H1 (cell line): Measurements from ENCODE around the gene KCNH1. TPM values are rescaled to one million over a fixed set of nuclear protein-coding genes. Genes with fewer than 3 reads are reported as not detected.

Experiments used
- CTCF ChIA-PET: fragments of 300-600 bp; sonication (Branson Sonifier 250); formaldehyde crosslinking; loops from one replicate; lab custom pipeline; 2021; ENCODE audit not compliant: partially characterized antibody; lab: Charles Lee
- POLR2A ChIA-PET: fragments of 300-600 bp; sonication (Branson Sonifier 250); formaldehyde crosslinking; loops from one replicate; lab custom pipeline; 2021; ENCODE audit warnings: inconsistent platforms; ENCODE audit not compliant: partially characterized antibody; lab: Charles Lee
- DNase-seq, 2 experiments: peaks; one replicate each; pipeline versions ENCODE4 v3.0.0 to v3.0.0-alpha.2; 2010 to 2022; ENCODE audit warnings: low spot score in 2 of 2, low read depth in 1 of 2, mixed read lengths in 1 of 2
- FAIRE-seq: peaks from 2 replicates; lab custom pipeline; 2011; peaks lifted over from hg19 to GRCh38; lab: Jason Lieb, UNC
- H2AFZ ChIP-seq: 2 replicates; pipeline ENCODE4 v1.8.1; 2012; ENCODE audit warnings: low read length, inconsistent platforms
- H2AK5ac ChIP-seq: 2 replicates; pipeline ENCODE4 v1.6.1; 2013; ENCODE audit warnings: low read depth, low read length
- H2BK120ac ChIP-seq: replicated peaks from 2 replicates; pipeline ENCODE3; 2013; ENCODE audit warnings: low read depth, low read length, inconsistent platforms
- H2BK12ac ChIP-seq: 2 replicates; pipeline ENCODE4 v1.6.1; 2013; ENCODE audit warnings: low read depth, low read length
- H2BK15ac ChIP-seq: 2 replicates; pipeline ENCODE4 v1.6.1; 2013; ENCODE audit warnings: low read length
- H2BK20ac ChIP-seq: 2 replicates; pipeline ENCODE4 v1.6.1; 2013; ENCODE audit warnings: low read length
- H2BK5ac ChIP-seq: 2 replicates; pipeline ENCODE4 v1.6.1; 2013; ENCODE audit warnings: low read depth, low read length
- H3K14ac ChIP-seq: 2 replicates; pipeline ENCODE4 v1.6.1; 2013; ENCODE audit warnings: inconsistent platforms; ENCODE audit not compliant: insufficient read length
- H3K18ac ChIP-seq: 2 replicates; pipeline ENCODE4 v1.6.1; 2013; ENCODE audit warnings: low read length; ENCODE audit errors: extremely low read depth
- H3K23ac ChIP-seq: 2 replicates; pipeline ENCODE4 v1.6.1; 2013; ENCODE audit warnings: inconsistent platforms; ENCODE audit not compliant: insufficient read length
- H3K23me2 ChIP-seq: 2 replicates; pipeline ENCODE4 v1.6.1; 2013; ENCODE audit warnings: low read depth, low read length
- H3K27ac ChIP-seq: 2 replicates; pipeline ENCODE4 v1.6.1; 2011; ENCODE audit warnings: low read depth, low read length, inconsistent platforms
- H3K27me3 ChIP-seq, 4 experiments: replicated peaks in 1 of 4; 1 replicate in 1 of 4; 2 replicates in 3 of 4; pipeline versions ENCODE4 v1.6.1 to v1.8.1; 2011 to 2013; ENCODE audit warnings: low read length in 3 of 4, mild to moderate bottlenecking in 3 of 4, inconsistent platforms in 2 of 4, mixed read lengths in 2 of 4, moderate library complexity in 1 of 4; ENCODE audit not compliant: control insufficient read depth in 3 of 4, insufficient read depth in 3 of 4; ENCODE audit errors: extremely low read depth in 1 of 4
- H3K36me3 ChIP-seq, 4 experiments: 2 replicates each; pipeline versions ENCODE4 v1.6.1 to v1.8.1; 2011 to 2013; ENCODE audit warnings: mild to moderate bottlenecking in 4 of 4, low read length in 3 of 4, moderate library complexity in 2 of 4, control low read depth in 1 of 4, inconsistent platforms in 1 of 4; ENCODE audit not compliant: insufficient read depth in 4 of 4, control insufficient read depth in 2 of 4
- H3K4ac ChIP-seq: replicated peaks from 2 replicates; pipeline ENCODE3; 2013; ENCODE audit warnings: low read length, low read depth, mixed read lengths, inconsistent platforms; ENCODE audit not compliant: insufficient read length
- H3K4me1 ChIP-seq, 4 experiments: replicated peaks in 1 of 4; 1 replicate in 1 of 4; 2 replicates in 3 of 4; pipeline versions ENCODE4 v1.6.1 to v1.8.1; 2011 to 2013; ENCODE audit warnings: low read length in 3 of 4, inconsistent platforms in 2 of 4, mixed read lengths in 1 of 4; ENCODE audit not compliant: insufficient read depth in 4 of 4, control insufficient read depth in 3 of 4
- H3K4me2 ChIP-seq, 2 experiments: 2 replicates each; pipeline versions ENCODE4 v1.6.1 to v1.8.1; 2011 to 2013; ENCODE audit warnings: low read depth in 2 of 2, low read length in 2 of 2, control low read depth in 1 of 2, inconsistent platforms in 1 of 2, mild to moderate bottlenecking in 1 of 2; ENCODE audit not compliant: insufficient read depth in 1 of 2
- H3K4me3 ChIP-seq, 4 experiments: fragments of 200-600, 300-600 bp in 1 of 4; sonication (generic), shearing (Covaris generic), sonication (Bioruptor Twin) in 1 of 4; 2 replicates each; pipeline versions ENCODE4 v1.5.1 to v1.8.1; 2011 to 2016; ENCODE audit warnings: low read length in 4 of 4, low read depth in 3 of 4, control low read depth in 2 of 4, inconsistent platforms in 2 of 4, mild to moderate bottlenecking in 2 of 4, mixed read lengths in 1 of 4, moderate library complexity in 1 of 4; ENCODE audit not compliant: insufficient read depth in 2 of 4; ENCODE audit errors: extremely low read depth in 1 of 4
- H3K56ac ChIP-seq: replicated peaks from 2 replicates; pipeline ENCODE3; 2013; ENCODE audit warnings: low read depth, mild to moderate bottlenecking, mixed read lengths, low read length, inconsistent platforms; ENCODE audit not compliant: insufficient read length
- H3K79me1 ChIP-seq: 2 replicates; pipeline ENCODE4 v1.6.1; 2013; ENCODE audit warnings: low read depth, low read length, control low read depth
- H3K79me2 ChIP-seq, 2 experiments: 2 replicates each; pipeline versions ENCODE4 v1.6.1 to v1.8.1; 2012 to 2013; ENCODE audit warnings: low read length in 2 of 2, mild to moderate bottlenecking in 2 of 2, inconsistent platforms in 1 of 2; ENCODE audit not compliant: insufficient read depth in 2 of 2, control insufficient read depth in 1 of 2
- H3K9ac ChIP-seq, 4 experiments: replicated peaks in 1 of 4; 1 replicate in 1 of 4; 2 replicates in 3 of 4; pipeline versions ENCODE4 v1.6.1 to v1.8.1; 2011 to 2013; ENCODE audit warnings: low read depth in 3 of 4, low read length in 3 of 4, control low read depth in 2 of 4, mild to moderate bottlenecking in 2 of 4, moderate library complexity in 2 of 4, inconsistent platforms in 1 of 4; ENCODE audit errors: extremely low read depth in 1 of 4
- H3K9me3 ChIP-seq, 2 experiments: 2 replicates each; pipeline versions ENCODE4 v1.6.1 to v1.8.1; 2012 to 2013; ENCODE audit warnings: mild to moderate bottlenecking in 2 of 2, moderate library complexity in 2 of 2, control low read depth in 1 of 2, inconsistent platforms in 1 of 2, low read depth in 1 of 2, low read length in 1 of 2, mixed read lengths in 1 of 2; ENCODE audit not compliant: insufficient read depth in 2 of 2
- H4K20me1 ChIP-seq, 2 experiments: replicated peaks in 1 of 2; 2 replicates each; pipeline versions ENCODE3 to v1.8.1; 2011 to 2013; ENCODE audit warnings: inconsistent platforms in 2 of 2, low read length in 2 of 2, mild to moderate bottlenecking in 1 of 2; ENCODE audit not compliant: insufficient read depth in 2 of 2, control insufficient read depth in 1 of 2
- H4K5ac ChIP-seq: 2 replicates; pipeline ENCODE4 v1.6.1; 2013; ENCODE audit warnings: low read length, low read depth, mixed read lengths, inconsistent platforms; ENCODE audit not compliant: insufficient read length
- H4K8ac ChIP-seq: 2 replicates; pipeline ENCODE4 v1.8.0; 2013; ENCODE audit warnings: mild to moderate bottlenecking, moderate library complexity, low read length, inconsistent platforms; ENCODE audit not compliant: insufficient read depth; ENCODE audit errors: extremely low read depth
- H4K91ac ChIP-seq: replicated peaks from 2 replicates; pipeline ENCODE3; 2013; ENCODE audit warnings: low read length, mixed read lengths, inconsistent platforms; ENCODE audit not compliant: insufficient read length
- ATF3 ChIP-seq: IDR thresholded peaks from 2 replicates; pipeline ENCODE4 v1.6.1; 2011; ENCODE audit warnings: low read depth, mild to moderate bottlenecking, low read length; ENCODE audit not compliant: insufficient read depth
- CREB1 ChIP-seq: IDR thresholded peaks from 2 replicates; pipeline ENCODE4 v1.6.1; 2012; ENCODE audit warnings: inconsistent platforms
- GABPA ChIP-seq: IDR thresholded peaks from 2 replicates; pipeline ENCODE4 v1.6.1; 2011; ENCODE audit warnings: mild to moderate bottlenecking, low read length, moderate library complexity, borderline replicate concordance; ENCODE audit not compliant: insufficient read depth
- GTF2F1 ChIP-seq: IDR thresholded peaks from 2 replicates; pipeline ENCODE4 v1.6.1; 2012; ENCODE audit warnings: low read depth, low read length, improper control_type of control experiment, borderline replicate concordance
- KDM1A ChIP-seq: fragments of 200-600, 300-600 bp; sonication (generic); IDR thresholded peaks from 2 replicates; pipeline ENCODE4 v1.7.1; 2016; ENCODE audit warnings: mild to moderate bottlenecking, low read length, borderline replicate concordance
- RNF2 ChIP-seq: fragments of 200-900, 300-1000 bp; sonication (generic); IDR thresholded peaks from 2 replicates; pipeline ENCODE4 v1.7.1; 2016; ENCODE audit warnings: borderline replicate concordance, low read depth, mild to moderate bottlenecking, antibody characterized with exemption, low read length; ENCODE audit not compliant: poor library complexity, severe bottlenecking; ENCODE audit errors: missing control alignments
- SIN3A ChIP-seq, 2 experiments: IDR thresholded peaks in 1 of 2; conservative IDR thresholded peaks in 1 of 2; 2 replicates each; pipeline ENCODE4 v1.6.1; 2011 to 2012; ENCODE audit warnings: low read length in 2 of 2, improper control_type of control experiment in 1 of 2, low read depth in 1 of 2, mild to moderate bottlenecking in 1 of 2
- SUZ12 ChIP-seq: fragments of 200-600 bp; sonication (generic); IDR thresholded peaks from 2 replicates; pipeline ENCODE4 v1.6.1; 2012; ENCODE audit warnings: mild to moderate bottlenecking, inconsistent platforms, low read length, moderate library complexity, mixed read lengths
- TEAD4 ChIP-seq: IDR thresholded peaks from 2 replicates; pipeline ENCODE4 v1.6.1; 2012; ENCODE audit warnings: low read depth, low read length, inconsistent platforms, mixed read lengths
- WGBS, 2 experiments: shearing (Covaris generic) in 1 of 2; methylation state at CpG; one replicate each; pipeline versions ENCODE4 v1.1.6 to v1.1.7; 2013 to 2015; ENCODE audit warnings: low lambda C conversion rate in 2 of 2, mixed read lengths in 2 of 2, inconsistent platforms in 1 of 2, low coverage in 1 of 2, missing lambda C conversion rate in 1 of 2; ENCODE audit not compliant: insufficient replicate concordance in 2 of 2, insufficient coverage in 1 of 2, insufficient read length in 1 of 2; ENCODE audit errors: extremely low coverage in 1 of 2, missing lambda C conversion rate in 1 of 2; 5-methylcytosine and 5-hydroxymethylcytosine counted together
- polyA plus RNA-seq, 7 experiments: library from polyadenylated mRNA; depleted of rRNA in 3 of 7; stranded (reverse) in 5 of 7; unstranded in 2 of 7; fragments of >200 nt in 5 of 7; fragments of 200-250 nt in 2 of 7; gene quantifications; 1 replicate in 5 of 7; 2 replicates in 1 of 7; 4 replicates in 1 of 7; pipeline versions ENCODE4 v1.2.1 to v1.2.3, GENCODE V29; 2011 to 2013; ENCODE audit warnings: missing spikeins in 2 of 7, mixed read lengths in 2 of 7
- total RNA-seq: library from RNA; stranded (reverse); fragmentation: NEBNext Ultra II Directional; extraction: Animal tissue kit (Norgen Biotek cat#: 25700); gene quantifications from 2 replicates; pipeline ENCODE4 v1.2.1, GENCODE V29; 2021
- TF ChIP-seq, protein P1 (sequence below): IDR thresholded peaks from 2 replicates; pipeline ENCODE4 v1.6.1; 2011; ENCODE audit warnings: low read length, improper control_type of control experiment

KCNH1 gene
- total and polyA plus RNA-seq, 2 of the 8 experiments (the other 6 are each of a cell fraction or from before 2014, with no cell fraction given) = 0.27 to 0.34 TPM

DNA sequence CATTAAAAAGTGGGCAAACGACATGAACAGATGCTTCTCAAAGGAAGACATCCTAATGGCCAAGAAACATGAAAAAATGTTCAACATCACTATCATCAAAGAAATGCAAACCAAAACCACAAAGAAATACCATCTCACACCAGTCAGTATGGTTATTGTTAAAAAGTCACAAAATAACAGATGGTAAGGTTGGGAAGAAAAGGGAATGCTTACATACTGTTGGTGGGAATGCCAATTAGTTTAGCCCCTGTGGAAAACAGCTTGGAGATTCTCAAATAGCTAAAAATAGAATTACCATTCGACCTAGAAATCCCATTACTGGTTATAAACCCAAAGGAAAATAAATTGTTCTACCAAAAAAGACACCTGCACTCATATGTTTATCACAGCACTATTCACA lies 369.4 kb downstream of the KCNH1 start:
- Histone ChIP-seq H2BK15ac (no peak overlapping the region), H3K79me1 (no peaks in the 10 kb centered on the region)
- 73% methylated on average over 2 of the region's 2 CpGs; no CpG with 5 or more reads in 1 of the 2 experiments for WGBS, 2 experiments

More for the DNA sequence above, 369.4 kb downstream of the KCNH1 start:
- Histone ChIP-seq H2BK120ac (no peak overlapping the region), H4K5ac (no peak overlapping the region), H2AK5ac (no peak overlapping the region), H3K23me2 (no peaks in the 10 kb centered on the region), H2BK5ac (no peak overlapping the region), H3K14ac (no peak overlapping the region), H3K36me3 (no peaks in the 10 kb centered on the region), H3K4me3 (no peak overlapping the region), H3K4me2 (no peak overlapping the region), H3K9ac (no peak overlapping the region), H3K79me2 (no peaks in the 10 kb centered on the region), H4K8ac (no peak overlapping the region), H3K27me3 (no peaks in the 10 kb centered on the region), H4K91ac (no peak overlapping the region), H4K20me1 (no peaks in the 10 kb centered on the region), H3K27ac (no peak overlapping the region), H2AFZ (no peak overlapping the region), H3K56ac (no peak overlapping the region), H2BK20ac (no peak overlapping the region), H3K18ac (no peak overlapping the region), H2BK12ac (no peak overlapping the region), H3K23ac (no peak overlapping the region), H3K9me3 (no peaks in the 10 kb centered on the region), H3K4ac (no peak overlapping the region), H3K4me1 (no peaks in the 10 kb centered on the region)
- TF ChIP-seq GTF2F1 (no peak), KDM1A (no peak), CREB1 (no peak), ATF3 (no peak), GABPA (no peak), RNF2 (no peak), SUZ12 (no peak), TEAD4 (no peak), SIN3A (conservative IDR thresholded peaks at IDR 0.05 in 1 of 2, IDR thresholded peaks at IDR 0.05 in 1 of 2; ENCODE audit: low read depth in 1 of 2, low read length in 2 of 2) (no peak)
- TF ChIP-seq, protein P1, sequence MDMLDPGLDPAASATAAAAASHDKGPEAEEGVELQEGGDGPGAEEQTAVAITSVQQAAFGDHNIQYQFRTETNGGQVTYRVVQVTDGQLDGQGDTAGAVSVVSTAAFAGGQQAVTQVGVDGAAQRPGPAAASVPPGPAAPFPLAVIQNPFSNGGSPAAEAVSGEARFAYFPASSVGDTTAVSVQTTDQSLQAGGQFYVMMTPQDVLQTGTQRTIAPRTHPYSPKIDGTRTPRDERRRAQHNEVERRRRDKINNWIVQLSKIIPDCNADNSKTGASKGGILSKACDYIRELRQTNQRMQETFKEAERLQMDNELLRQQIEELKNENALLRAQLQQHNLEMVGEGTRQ = no peak
- DNase-seq (no peak), FAIRE-seq (no peak)
- CTCF ChIA-PET = interaction anchor here (1.2 kb wide), 1 partner anchor 10 kb away, joined by 3 read pairs; no protein-coding TSS in a partner anchor
- POLR2A ChIA-PET = no interaction called here
